Suprapubic skin (tissue), 3 donors: ENCODE results near the gene C1QTNF6.

Source experiments
- CTCF ChIP-seq, 2 donors: fragments of 200-600 bp in 1 of 2; fragments of 450-650 bp in 1 of 2; sonication (generic) in 1 of 2; IDR thresholded peaks; one replicate each; pipeline ENCODE4 v1.5.1; 2016 to 2019; ENCODE audit warnings: antibody characterized with exemption in 2 of 2, mild to moderate bottlenecking in 1 of 2, moderate library complexity in 1 of 2
- POLR2A ChIP-seq, 2 donors: fragments of 450-650 bp; IDR thresholded peaks; one replicate each; pipeline ENCODE4 v1.6.1; 2017; ENCODE audit warnings: antibody characterized with exemption in 2 of 2, mild to moderate bottlenecking in 2 of 2, moderate library complexity in 2 of 2

DNA sequence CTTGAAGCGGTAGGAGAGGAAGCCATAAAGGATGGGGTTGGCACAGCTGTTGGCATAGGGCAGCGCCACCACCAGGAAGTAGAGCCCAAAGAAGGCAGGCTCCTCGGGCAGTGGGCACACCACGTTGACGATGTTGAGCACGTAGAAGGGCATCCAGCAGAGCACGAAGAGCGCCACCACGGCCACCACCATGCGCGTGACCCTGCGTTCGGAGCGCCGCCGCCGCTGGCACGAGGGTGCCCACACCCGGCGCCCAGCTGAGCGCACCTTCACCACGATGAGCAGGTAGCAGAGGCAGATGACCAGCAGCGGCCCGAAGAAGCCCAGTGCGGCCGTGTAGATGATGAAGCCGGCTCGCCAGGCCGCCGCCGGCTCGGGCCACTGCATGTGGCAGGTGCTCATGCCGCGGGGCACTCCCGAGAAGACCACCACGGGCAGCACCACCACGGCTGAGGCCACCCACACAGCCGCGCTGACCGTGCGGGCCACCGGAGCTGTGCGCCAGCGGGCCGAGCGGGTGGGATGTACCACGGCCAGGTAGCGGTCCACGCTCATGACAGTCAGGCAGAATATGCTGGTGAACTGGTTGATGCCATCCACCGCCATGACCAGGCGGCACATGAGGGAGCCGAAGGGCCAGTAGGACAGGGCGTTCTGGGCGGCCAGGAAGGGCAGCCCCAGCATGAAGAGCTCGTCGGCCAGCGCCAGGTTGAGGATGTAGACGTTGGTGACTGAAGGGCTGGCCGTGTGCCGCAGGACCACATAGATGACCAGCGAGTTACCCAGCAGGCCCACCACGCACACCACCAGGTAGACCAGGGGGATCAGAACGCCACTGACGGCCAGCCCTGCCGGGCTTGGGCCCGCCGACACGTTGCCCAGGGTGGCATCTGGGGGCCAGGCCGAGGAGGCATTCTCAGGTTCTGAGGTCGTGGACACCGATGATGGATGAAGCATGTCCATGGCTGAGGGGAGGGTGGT lies 19.1 kb upstream of the C1QTNF6 start:
- no peak for TF ChIP-seq CTCF (IDR thresholded peaks at IDR 0.05)
- no peak for TF ChIP-seq POLR2A (IDR thresholded peaks at IDR 0.05)
